Upper lobe of left lung (tissue), 4 donors: ENCODE measurements around the gene RAB20.

Source experiments
- CTCF ChIP-seq, 6 experiments: fragments of 450-650 bp in 4 of 6; fragments of 200-600 bp in 2 of 6; sonication (generic) in 2 of 6; IDR thresholded peaks; one replicate each; pipeline ENCODE4 v1.5.1; 2016 to 2019; ENCODE audit warnings: antibody characterized with exemption in 6 of 6
- POLR2A ChIP-seq, 4 donors: fragments of 450-650 bp; IDR thresholded peaks; one replicate each; pipeline ENCODE4 v1.5.1; 2016 to 2017; ENCODE audit warnings: antibody characterized with exemption in 4 of 4, mild to moderate bottlenecking in 2 of 4
- POLR2AphosphoS5 ChIP-seq, 2 donors: sonication (generic); formaldehyde crosslinking; IDR thresholded peaks; one replicate each; pipeline ENCODE4 v1.5.1; 2017; ENCODE audit warnings: antibody characterized with exemption in 2 of 2

- no peak for TF ChIP-seq CTCF (IDR thresholded peaks at IDR 0.05)
- no peak for TF ChIP-seq POLR2AphosphoS5 (IDR thresholded peaks at IDR 0.05)
- TF ChIP-seq POLR2A (IDR thresholded peaks at IDR 0.05), result no peak
Observed at GRCh38 chr13:110483386-110483968, 78.0 kb downstream of the RAB20 start.
